GM18498 (cell line): ENCODE data around the gene CCDC57.
A peak's percentile ranks its signal among the peaks of the same experiment; 100 is the strongest.

ENCODE experiments used
- ATAC-seq: cut with Tn5 transposase; IDR thresholded peaks from one replicate; pipeline ENCODE4 v1.9.1; 2021; ENCODE audit warnings: mild to moderate bottlenecking, moderate library complexity; ENCODE audit not compliant: unreplicated experiment

Gene CCDC57

GRCh38 chr17:82110298-82110697 is 102.3 kb downstream of the CCDC57 start:
- no peak for ATAC-seq

- no peak for ATAC-seq
Measured at GRCh38 chr17:82108961-82109475, 103.6 kb downstream of the CCDC57 start.

DNA sequence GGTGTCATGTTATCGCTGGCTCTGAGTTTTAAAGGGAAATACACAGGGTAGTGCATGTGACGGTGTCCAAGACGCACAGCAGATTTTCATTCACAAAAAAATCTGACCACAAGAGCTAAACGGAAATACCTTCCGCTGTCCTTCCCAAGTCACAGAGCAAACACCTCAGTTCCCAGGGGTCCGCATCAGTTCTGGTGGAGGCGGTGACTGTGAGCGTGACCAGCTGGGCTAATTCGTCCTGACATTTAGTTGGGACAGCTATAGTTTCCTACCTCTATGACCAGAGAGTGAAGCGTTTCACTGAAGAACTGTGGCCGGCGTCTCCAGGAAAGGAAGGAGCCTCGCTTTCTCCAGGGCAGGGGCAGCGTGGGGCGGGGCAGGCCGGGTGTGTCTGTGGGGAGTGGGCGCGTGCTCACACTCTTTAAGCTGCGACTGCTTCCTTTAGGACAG is 104.1 kb downstream of the CCDC57 start:
- ATAC-seq: no peak

DNA sequence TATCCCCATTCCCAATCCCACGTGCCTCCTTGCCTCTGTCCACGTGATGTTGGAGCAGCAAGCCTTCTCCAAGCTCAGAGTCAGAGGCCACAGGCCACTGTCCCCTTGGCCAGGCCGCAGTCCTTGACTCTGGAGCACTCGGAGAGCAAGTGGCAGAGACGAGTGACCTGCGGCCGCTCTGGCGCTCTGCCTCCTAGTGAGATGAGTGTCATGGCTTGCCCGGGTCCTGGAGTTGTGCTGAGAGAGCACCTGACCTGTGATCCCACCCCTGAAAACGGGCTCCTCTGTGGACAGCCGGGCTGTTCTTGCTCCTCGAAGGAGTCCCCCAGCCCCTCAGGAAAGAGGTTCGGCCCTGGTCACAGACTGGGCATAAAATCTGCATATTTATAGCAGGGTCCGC is 104.6 kb downstream of the CCDC57 start:
- ATAC-seq: no peak

DNA sequence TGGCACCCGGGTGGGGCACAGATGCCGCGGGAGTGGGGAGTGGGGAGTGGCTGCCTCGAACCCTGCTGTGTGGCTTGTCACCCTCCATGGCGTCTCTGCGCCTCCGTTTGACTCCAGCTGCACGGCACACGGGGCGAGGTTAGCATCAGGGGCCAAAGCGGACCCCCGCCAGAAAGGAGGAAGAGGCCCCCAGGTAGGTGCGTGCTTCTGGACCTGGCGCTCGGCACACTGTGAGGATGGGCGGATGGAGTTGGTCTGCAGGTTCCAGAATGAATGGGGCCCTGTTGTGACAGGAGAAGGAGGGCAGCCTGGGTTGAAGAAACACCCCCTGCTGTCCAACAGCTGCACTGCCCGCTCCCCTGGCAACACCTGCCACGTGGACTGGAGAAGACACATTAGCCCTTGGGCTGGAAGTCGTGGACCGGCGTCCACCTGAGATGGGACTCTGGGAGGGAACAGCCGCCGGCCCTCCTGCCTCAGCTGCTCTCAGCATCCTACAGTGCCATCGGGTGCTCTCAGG is 105.2 kb downstream of the CCDC57 start:
- no peak for ATAC-seq

- ATAC-seq: no peak
Measured at GRCh38 chr17:82106688-82107305, 105.8 kb downstream of the CCDC57 start.

DNA sequence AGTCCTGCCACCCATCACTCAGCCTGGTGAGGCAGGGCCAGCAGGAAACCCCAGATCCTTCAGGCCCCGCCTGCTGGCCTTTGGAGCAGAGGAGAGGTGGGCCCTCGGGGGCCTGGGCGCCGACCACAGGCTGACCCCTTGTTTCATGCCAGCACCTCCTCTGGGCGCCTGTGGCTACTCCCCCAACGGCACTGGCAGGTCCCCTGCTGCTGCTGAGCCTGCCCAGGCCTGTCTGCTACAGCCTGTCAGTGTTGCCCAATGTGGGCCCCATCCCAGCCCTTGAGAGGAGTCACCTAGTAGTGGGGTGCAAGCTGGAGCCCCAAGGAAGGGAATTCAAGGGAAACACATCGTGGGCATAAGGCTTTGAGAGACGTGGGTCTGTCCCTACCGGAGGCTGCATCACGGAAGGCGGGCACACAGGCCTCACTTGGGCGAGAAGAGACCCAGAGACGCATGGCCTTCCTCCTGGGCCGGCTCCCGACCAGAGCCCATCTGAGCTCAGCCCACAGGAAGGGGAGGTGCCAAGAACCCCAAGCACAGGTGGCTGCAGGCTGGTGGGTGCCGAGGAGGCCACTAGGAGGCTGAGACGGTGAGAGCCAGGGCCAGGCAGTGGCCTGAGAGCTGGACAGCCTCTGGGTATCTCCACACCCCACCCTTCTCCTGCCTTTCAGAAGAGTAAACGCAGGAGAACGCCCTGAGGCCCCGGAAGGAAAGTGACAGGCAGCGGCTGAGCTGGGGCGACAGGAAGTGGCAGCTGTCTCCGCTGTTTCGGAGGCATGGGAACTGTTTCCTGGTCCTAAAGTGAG is 106.6 kb downstream of the CCDC57 start:
- peak; percentile 84 for ATAC-seq

GRCh38 chr17:82105417-82105881 is 107.2 kb downstream of the CCDC57 start:
- ATAC-seq: no peak

DNA sequence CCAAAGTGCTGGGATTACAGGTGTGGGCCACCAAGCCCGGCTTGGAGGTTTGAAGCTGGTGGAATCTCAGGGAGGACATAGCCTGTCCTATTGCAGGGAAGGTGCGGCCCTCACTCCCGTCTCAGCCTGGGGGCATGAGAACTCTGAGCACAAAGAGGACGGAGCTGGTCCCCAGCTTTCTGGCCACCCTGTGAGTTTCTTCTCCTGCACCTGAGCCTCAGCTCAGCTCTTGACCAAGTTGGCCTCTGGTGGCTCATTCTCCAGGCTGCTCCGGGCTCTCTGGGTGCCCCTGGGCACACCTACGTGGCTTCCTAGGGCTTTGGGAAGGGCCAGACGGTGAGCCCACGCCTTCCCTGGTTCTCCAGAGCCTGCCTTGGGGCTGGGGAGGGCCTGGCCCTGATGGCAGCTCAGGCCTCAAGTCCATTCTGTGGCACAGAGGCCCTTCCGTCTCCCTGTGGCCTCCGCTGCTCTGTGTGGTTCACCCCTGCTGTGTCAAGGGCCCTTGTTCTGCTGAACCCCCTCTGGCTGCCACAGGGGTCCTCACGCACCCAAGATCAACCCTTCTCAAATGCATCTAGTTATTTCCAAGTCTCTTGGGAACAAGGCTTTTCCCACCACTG is 107.7 kb downstream of the CCDC57 start:
- no peak for ATAC-seq

GRCh38 chr17:82103553-82104451 is 108.8 kb downstream of the CCDC57 start:
- ATAC-seq: no peak

- no peak for ATAC-seq
Measured at GRCh38 chr17:82101767-82102679, 110.6 kb downstream of the CCDC57 start.

- ATAC-seq: no peak
Measured at GRCh38 chr17:82101301-82101715, 111.3 kb downstream of the CCDC57 start.

DNA sequence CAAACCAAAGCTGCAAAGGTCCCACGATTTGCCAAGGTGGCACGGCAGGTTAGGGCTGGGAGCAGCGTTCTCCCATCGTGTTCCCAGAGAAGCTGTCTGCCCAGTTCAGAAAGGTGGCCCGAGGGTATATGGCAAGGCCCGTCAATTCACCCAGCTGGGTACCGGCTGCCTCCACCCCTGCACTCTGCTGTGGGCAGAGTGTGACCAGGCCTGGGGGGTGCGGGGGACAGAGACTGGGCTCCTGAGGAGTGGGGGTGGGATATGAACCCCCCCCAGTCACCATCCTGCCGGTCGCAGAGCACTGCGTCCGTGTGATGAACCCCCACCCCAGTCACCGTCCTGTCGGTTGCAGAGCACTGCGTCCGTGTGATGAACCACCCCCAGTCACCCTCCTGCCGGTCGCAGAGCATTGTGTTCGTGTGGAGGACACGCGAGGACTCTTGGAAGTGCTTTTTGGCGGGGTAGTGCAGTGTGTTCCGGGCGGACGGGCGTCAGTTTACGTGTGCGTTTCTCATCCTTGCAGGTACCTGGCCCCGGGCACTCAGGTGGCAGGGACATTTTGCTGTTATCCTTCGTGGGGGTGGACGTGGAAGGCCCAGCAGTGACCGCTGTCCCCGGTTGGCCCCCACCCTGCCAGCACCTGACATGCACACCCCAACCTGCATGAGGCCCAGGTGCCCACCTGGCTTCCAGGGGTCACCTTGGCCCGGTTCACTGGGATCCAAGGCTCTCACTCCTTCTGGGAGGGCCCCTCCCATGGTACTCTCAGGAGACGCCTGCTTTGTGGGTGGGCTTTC is 111.9 kb downstream of the CCDC57 start:
- no peak for ATAC-seq

GRCh38 chr17:82098939-82099763 is 113.5 kb downstream of the CCDC57 start:
- ATAC-seq: peak; percentile 14

DNA sequence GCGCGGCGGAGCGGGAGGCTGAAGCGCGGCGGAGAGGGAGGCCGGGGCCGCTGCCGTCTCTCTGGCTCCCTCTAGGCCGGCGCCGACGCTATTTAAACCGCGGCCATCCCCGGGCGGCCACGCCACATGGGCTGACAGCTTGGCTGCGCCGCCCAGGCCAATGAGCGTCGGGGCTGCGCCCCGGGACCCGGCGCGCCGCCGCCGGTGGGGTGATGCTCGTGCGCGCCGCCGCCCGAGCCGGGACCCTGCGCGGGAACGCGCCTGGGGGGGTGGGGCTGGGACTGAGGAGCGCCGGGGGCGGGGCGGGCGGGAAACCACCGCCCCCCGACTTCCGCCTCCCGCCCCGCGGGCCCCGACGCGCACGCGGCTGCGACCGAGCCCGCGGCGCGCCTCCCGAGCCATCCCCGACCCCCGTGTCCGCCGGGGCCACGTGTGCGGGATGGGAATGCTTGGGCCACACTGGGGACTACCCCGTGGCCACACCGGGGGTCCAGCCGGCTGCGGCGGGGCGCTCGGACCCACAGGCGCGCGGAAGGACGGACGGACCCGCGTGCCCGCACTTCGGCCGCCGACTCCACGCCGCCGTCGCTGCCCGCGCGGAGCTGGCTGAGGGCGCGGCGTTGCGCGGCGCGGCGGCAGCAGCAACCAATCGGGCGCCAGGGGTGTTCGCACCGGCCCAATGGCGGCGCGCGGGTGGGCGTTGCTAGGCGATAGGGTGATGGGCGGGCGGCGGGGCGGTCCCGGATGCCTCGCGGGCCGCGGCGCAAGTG is 114.3 kb downstream of the CCDC57 start, which contains the start of gene FASN:
Gene FASN (minus strand): TSS at position 68 of the 770 bp plus-strand sequence. CDS start 1,791 bp downstream, outside the sequence.
- peak; percentile 74 for ATAC-seq

DNA sequence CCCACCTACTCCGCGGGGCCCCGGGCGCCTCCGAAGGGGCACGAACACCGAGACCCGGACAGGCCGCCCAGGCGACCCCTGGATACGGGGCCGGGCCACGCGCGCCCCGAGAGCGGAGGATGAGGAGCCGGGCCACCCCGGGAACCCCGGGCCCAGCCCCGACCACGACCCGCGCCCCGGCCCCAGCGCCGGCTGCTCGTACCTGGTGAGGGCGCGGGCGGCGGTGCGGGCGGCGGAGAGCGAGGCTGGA is 114.8 kb downstream of the CCDC57 start:
- no peak for ATAC-seq
